ENCODE results near the gene TELO2. TPM values are rescaled to one million over a fixed set of nuclear protein-coding genes. Genes with fewer than 3 reads are reported as not detected.

Gene TELO2
- total RNA-seq, 4 donors from 2014 or later, result 23.1 to 40.0 (median 34.1) TPM

DNA sequence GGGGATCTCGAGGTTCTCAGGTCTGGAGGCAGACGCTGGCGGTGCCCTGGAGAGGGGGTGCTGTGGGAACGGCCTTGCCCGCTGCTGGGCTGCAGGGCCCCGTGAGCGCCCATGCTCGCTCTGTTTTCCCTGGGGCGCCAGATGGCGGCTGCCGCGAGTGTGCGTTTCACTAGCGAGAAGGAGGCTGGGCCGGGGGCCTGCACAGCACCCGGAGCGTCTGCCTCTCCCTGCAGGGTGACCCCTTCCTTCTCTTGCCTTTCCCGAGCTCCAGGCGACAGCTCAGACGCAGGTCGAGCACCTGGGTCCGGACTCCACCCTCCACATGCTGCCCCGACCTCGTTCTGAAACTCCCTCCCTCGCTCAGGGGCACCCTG is 2.7 kb downstream of the TELO2 start:
- TF ChIP-seq, protein P1, sequence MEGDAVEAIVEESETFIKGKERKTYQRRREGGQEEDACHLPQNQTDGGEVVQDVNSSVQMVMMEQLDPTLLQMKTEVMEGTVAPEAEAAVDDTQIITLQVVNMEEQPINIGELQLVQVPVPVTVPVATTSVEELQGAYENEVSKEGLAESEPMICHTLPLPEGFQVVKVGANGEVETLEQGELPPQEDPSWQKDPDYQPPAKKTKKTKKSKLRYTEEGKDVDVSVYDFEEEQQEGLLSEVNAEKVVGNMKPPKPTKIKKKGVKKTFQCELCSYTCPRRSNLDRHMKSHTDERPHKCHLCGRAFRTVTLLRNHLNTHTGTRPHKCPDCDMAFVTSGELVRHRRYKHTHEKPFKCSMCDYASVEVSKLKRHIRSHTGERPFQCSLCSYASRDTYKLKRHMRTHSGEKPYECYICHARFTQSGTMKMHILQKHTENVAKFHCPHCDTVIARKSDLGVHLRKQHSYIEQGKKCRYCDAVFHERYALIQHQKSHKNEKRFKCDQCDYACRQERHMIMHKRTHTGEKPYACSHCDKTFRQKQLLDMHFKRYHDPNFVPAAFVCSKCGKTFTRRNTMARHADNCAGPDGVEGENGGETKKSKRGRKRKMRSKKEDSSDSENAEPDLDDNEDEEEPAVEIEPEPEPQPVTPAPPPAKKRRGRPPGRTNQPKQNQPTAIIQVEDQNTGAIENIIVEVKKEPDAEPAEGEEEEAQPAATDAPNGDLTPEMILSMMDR (IDR thresholded peaks at IDR 0.05), result no peak
- TF ChIP-seq POLR2A (IDR thresholded peaks at IDR 0.05), result no peak
- H3K4me3 ChIP-seq (ENCODE audit: low read depth, poor library complexity, severe bottlenecking), result no peak overlapping the region
- intact Hi-C loops (cut with DNase I; ENCODE audit: low total_unique reads), result no loop called here
- WGBS, 2 donors, result 89 to 93% methylated on average over 24 to 25 of the region's 25 CpGs
- no peak for DNase-seq (ENCODE audit: low spot score in 2 of 2)

- H3K4me3 ChIP-seq (ENCODE audit: low read depth, poor library complexity, severe bottlenecking), result no peak overlapping the region
- TF ChIP-seq, protein P1 (IDR thresholded peaks at IDR 0.05), result no peak
- no peak for TF ChIP-seq POLR2A (IDR thresholded peaks at IDR 0.05)
- no peak for DNase-seq (ENCODE audit: low spot score in 2 of 2)
- intact Hi-C loops (cut with DNase I; ENCODE audit: low total_unique reads), result no loop called here
- WGBS, 2 donors, result 87 to 95% methylated on average over 25 of the region's 25 CpGs
Observed at GRCh38 chr16:1496464-1496863, 3.3 kb downstream of the TELO2 start.

DNA sequence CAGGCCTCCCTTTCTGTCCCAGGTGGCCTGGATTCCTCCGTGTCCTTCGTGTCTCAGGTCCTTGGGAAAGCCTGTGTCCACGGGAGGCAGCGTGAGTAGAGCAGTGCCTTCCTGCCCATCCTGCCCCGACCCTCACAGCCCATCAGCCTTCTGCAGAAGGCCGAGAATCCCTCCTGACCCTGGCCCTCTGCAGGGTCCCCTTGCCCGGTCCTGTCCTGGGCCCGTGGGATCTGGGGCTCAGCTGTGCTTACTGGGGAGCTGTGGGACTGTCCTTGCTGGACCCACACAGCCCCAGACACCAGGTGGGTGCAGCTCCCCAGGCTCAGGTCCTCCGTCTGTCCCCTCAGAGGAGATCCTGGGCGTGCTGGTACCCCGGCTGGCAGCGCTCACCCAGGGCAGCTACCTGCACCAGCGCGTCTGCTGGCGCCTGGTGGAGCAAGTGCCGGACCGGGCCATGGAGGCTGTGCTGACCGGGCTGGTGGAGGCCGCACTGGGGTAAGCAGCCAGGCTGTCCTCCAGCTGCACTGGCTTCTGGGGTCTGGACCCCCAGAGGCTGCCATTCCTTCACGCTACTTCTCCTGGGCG is 3.9 kb downstream of the TELO2 start:
- no peak overlapping the region for H3K4me3 ChIP-seq (ENCODE audit: low read depth, poor library complexity, severe bottlenecking)
- intact Hi-C loops (cut with DNase I; ENCODE audit: low total_unique reads), result no loop called here
- 81 to 96% methylated on average over 9 of the region's 21 CpGs for WGBS, 2 donors
- TF ChIP-seq POLR2A (IDR thresholded peaks at IDR 0.05), result no peak
- TF ChIP-seq, protein P1 (IDR thresholded peaks at IDR 0.05), result no peak
- DNase-seq (ENCODE audit: low spot score in 2 of 2), result no peak

DNA sequence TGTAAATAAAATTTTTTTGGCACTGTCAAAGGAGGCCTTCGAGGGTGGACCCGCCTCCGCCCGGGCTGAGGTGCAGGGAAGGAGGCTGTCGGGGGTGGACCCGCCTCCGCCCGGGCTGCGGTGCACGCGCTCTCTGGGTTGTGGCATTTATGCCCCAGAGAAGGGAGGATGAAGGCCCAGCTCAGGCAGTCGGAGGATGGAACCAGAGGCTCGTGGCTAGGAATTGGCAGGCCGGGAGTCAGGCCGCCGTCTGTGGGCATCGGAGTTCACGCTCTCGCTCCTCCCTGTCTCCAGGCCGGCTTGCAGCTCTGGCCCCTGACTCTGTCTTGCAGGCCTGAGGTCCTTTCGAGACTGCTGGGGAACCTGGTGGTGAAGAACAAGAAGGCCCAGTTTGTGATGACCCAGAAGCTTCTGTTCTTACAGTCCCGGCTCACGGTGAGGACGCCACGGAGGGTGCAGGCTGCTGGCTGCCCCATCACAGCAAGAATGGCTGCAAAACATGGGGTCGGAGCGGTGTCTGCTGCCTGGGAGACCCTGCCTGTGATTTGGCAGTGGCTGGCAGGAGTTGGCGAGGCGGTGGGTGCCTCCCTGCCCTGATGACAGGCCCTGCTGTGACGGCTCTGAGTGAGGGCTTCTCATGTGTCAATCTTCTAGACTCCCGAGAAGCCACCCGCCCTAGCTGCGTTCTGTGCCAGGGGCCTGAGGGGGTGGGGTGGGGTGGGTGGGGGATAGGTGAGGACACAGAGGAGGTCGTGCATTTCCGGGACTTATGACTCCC is 5.9 kb downstream of the TELO2 start:
- intact Hi-C loops (cut with DNase I; ENCODE audit: low total_unique reads), result no loop called here
- TF ChIP-seq POLR2A (IDR thresholded peaks at IDR 0.05), result no peak
- TF ChIP-seq, protein P1 (IDR thresholded peaks at IDR 0.05), result no peak
- DNase-seq (ENCODE audit: low spot score in 2 of 2), result no peak
- WGBS, 2 donors, result 91 to 93% methylated on average over 29 to 33 of the region's 35 CpGs
- H3K4me3 ChIP-seq (ENCODE audit: low read depth, poor library complexity, severe bottlenecking), result no peak overlapping the region

- WGBS, 2 donors, result 87 to 92% methylated on average over 28 to 36 of the region's 36 CpGs
- H3K4me3 ChIP-seq (ENCODE audit: low read depth, poor library complexity, severe bottlenecking), result no peak overlapping the region
- TF ChIP-seq, protein P1 (IDR thresholded peaks at IDR 0.05), result no peak
- TF ChIP-seq POLR2A (IDR thresholded peaks at IDR 0.05), result no peak
- no peak for DNase-seq (ENCODE audit: low spot score in 2 of 2)
- intact Hi-C loops (cut with DNase I; ENCODE audit: low total_unique reads), result no loop called here
Observed at GRCh38 chr16:1499756-1500464, 6.8 kb downstream of the TELO2 start.

Measured in lower leg skin (tissue), 4 donors.